C4-2B (cell line): Measurements from ENCODE around the gene KBTBD13.

Experiments used
- H3K27ac ChIP-seq: fragments of 450-650 bp; 2 replicates; pipeline ENCODE4 v1.5.1; 2017
- CTCF ChIP-seq: fragments of 450-650 bp; conservative IDR thresholded peaks from 2 replicates; pipeline ENCODE4 v1.5.1; 2017; ENCODE audit warnings: mild to moderate bottlenecking
- ZFX ChIP-seq: fragments of 450-650 bp; IDR thresholded peaks from 2 replicates; pipeline ENCODE4 v1.6.1; 2017

KBTBD13 gene

GRCh38 chr15:65052956-65053355 is 23.6 kb upstream of the KBTBD13 start:
- no peak overlapping the region for H3K27ac ChIP-seq
- TF ChIP-seq CTCF (no peak), ZFX (no peak)

- peak overlapping the region; percentile 8; the same call in 1 of the 2 replicates for H3K27ac ChIP-seq
Measured at GRCh38 chr15:65054333-65055200, 22.0 kb upstream of the KBTBD13 start.

GRCh38 chr15:65055201-65055870 is 21.2 kb upstream of the KBTBD13 start:
- peak overlapping the region; percentile 8; the same call in 1 of the 2 replicates for H3K27ac ChIP-seq
- TF ChIP-seq ZFX (no peak), CTCF (no peak)

More at GRCh38 chr15:65054333-65055200, 22.0 kb upstream of the KBTBD13 start:
- TF ChIP-seq CTCF (peak; percentile 94), ZFX (no peak)

GRCh38 chr15:65056106-65056505 is 20.4 kb upstream of the KBTBD13 start:
- H3K27ac ChIP-seq: no peak overlapping the region
- no peak for TF ChIP-seq CTCF
- TF ChIP-seq ZFX: no peak

- H3K27ac ChIP-seq: no peak overlapping the region
Measured at GRCh38 chr15:65056868-65057548, 19.5 kb upstream of the KBTBD13 start.

GRCh38 chr15:65057549-65057940 is 19.0 kb upstream of the KBTBD13 start:
- TF ChIP-seq CTCF: no peak
- TF ChIP-seq ZFX: no peak
- H3K27ac ChIP-seq: no peak overlapping the region

More at GRCh38 chr15:65056868-65057548, 19.5 kb upstream of the KBTBD13 start:
- TF ChIP-seq CTCF (no peak), ZFX (no peak)
